ENCODE results near the gene MFSD6L.

- no peak for TF ChIP-seq POLR2A (IDR thresholded peaks at IDR 0.05; ENCODE audit: extremely low read depth, insufficient read length)
- no peak for TF ChIP-seq CTCF (IDR thresholded peaks at IDR 0.05; ENCODE audit: low read depth, low read length)
- TF ChIP-seq MYC (IDR thresholded peaks at IDR 0.05; ENCODE audit: low read depth, low read length), result no peak
Measured at GRCh38 chr17:8835106-8835505, 35.9 kb upstream of the MFSD6L start.

All from NB4 (cell line).